NCI-H187 (cell line): ENCODE results near the gene SND1.

Experiments
- DNase-seq, 2 experiments: peaks; one replicate each; lab custom pipeline; 2025; lab: John Stamatoyannopoulos, UW

SND1 gene

DNA sequence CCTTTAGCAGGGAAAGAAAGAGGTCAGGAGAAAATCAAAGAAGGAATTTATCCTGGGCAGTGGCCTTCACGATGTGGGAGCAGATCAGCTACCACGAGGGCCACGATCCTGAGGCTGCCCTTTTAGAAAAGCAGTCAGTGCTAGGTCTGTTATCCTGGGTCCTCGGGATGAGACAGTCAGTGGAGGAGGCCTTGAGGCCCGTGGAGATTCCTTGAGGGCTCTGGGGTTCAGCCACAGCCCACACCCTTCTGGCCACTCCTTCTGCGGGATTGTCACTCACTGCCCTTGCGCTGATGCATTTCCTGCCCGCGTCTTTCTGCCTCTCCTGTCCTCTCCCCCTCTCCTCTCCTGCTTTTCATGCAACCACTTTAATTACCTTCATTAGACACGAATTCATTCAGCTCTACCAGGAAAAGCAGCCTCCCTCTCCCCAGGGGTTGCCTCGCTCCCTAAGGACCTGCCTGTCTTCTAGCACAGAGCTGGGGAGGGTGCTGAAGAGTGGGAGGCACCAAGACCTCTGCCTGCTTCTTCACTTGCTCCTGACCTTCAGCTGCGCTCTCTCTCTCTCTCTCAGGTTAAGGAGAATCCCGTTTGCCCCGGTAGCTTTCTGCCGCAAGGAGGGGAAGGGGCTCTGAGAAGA is 421.8 kb downstream of the SND1 start:
- no peak for DNase-seq

DNA sequence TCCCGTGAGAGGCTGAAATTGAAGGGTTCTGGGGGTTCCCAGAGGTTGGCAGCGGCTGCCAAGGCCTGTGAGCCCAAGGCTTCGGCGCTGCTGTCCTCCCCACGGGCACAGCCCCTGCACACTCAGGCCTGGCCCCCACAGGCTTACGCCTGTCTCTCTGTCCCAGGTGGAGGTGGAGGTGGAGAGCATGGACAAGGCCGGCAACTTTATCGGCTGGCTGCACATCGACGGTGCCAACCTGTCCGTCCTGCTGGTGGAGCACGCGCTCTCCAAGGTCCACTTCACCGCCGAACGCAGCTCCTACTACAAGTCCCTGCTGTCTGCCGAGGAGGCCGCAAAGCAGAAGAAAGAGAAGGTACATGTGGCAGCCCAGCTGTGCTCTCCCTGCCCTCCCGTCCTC is 422.3 kb downstream of the SND1 start:
- DNase-seq: no peak

- no peak for DNase-seq
These were observed 422.7 kb downstream of the SND1 start for GRCh38 chr7:128074736-128075135.

GRCh38 chr7:128075242-128076095 is 423.5 kb downstream of the SND1 start:
- no peak for DNase-seq

DNA sequence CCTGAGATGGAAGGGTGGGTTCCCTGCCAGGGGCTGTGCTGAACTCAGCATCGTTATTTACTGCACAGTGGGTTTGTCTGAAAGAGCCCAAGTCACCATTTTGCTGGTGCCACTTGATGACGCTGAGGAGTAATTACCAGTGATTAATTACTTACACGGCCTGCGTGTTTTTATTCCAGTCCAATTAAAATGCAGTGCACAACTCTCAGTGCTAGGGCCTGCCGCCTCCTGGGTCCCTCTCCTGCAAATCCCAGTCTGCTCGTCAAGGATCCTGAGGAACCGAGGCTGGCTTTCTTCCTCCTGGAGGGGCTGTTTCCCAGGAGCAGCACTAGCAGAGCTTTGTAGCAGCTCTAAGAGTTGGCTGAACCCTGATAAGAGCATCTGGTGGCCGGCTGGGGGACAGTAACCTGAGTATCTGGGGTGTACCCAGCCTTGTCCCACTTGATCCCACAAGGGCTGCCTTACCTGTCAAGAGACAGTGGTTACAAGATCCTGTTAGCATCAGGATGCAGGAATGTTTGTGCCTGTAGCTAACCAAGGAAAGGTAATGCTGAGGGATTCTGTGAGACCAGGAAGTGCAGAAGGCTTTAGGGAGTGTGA is 424.3 kb downstream of the SND1 start:
- no peak for DNase-seq

DNA sequence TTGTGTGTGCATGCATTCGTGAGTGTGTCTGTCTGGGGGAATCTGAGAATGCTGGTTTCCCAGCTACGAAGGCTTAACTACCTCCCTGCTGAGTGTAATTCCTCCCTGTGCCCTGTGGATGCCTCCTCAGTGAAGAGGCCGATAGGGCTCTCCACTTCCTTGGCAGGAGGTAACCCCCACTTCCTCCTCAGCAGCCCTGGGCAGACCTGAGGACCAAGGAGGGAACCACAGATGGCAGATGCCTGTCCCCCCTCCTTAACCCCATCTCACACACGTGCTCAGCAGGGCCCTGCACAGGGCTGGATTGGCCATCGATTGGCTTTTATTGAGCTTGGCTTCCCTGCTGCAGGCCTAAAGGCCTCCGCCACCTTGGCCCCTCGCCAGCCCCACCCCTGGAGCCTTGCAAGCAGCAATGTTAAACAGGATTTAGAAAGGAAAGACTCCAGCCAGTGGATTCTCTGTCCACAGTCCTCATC is 424.8 kb downstream of the SND1 start:
- DNase-seq: no peak

DNA sequence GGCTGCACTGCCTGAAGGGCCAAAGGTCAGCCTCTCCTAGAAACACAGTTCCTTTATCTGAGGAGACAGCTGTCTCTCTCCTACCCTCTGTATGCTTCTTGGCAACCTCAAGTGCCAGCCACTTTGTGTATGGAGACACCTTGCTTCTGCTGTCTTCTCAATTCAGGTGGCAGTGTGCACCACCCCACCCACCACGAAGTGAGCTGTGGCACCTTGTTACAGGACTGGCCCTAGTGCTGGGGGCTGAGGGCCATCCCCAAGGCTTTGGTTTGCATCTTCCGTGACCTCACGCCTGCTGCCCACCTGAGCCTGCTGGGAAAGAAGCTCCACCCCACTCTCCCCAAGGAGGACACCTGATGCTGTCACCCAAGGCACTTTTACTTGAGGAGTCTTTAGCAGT is 426.3 kb downstream of the SND1 start:
- no peak for DNase-seq

- DNase-seq: no peak
These were observed 428.2 kb downstream of the SND1 start for GRCh38 chr7:128080169-128080568.

DNA sequence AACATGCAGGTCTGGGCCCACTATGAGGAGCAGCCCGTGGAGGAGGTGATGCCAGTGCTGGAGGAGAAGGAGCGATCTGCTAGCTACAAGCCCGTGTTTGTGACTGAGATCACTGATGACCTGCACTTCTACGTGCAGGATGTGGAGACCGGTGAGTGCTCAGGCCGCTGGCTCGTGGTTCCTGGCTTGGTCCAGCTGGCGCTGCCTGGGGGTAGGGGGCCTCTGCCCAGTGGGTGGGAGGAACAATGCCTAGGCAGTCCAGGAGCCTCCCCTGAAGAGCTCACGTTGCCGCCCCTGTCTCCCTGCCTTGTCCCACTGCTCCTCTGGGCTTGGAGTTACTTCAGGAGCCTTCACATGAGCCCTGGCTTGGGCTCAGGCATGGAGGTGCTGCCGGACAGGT is 429.4 kb downstream of the SND1 start:
- DNase-seq: no peak

DNA sequence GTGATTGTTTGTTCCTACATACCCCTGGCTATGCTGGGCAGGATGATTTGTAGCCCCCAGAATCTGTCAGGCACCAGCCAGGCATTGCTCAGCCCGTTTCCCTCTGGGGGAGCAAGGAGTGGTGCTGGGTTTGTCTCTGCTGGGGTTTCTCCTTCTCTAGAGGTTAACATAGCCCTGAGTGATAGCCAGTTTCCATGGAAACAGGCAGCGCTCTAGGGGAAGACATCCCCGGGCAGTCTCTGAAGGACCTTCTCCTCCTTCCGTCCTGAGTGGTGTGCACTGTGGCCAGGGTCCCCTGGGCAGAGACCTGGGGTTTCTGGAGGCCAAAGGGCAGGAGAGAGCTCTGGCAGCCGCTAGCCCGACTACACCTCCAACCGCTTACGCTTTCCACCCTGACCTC is 429.8 kb downstream of the SND1 start:
- DNase-seq: no peak

GRCh38 chr7:128082431-128082830 is 430.4 kb downstream of the SND1 start:
- DNase-seq: no peak

DNA sequence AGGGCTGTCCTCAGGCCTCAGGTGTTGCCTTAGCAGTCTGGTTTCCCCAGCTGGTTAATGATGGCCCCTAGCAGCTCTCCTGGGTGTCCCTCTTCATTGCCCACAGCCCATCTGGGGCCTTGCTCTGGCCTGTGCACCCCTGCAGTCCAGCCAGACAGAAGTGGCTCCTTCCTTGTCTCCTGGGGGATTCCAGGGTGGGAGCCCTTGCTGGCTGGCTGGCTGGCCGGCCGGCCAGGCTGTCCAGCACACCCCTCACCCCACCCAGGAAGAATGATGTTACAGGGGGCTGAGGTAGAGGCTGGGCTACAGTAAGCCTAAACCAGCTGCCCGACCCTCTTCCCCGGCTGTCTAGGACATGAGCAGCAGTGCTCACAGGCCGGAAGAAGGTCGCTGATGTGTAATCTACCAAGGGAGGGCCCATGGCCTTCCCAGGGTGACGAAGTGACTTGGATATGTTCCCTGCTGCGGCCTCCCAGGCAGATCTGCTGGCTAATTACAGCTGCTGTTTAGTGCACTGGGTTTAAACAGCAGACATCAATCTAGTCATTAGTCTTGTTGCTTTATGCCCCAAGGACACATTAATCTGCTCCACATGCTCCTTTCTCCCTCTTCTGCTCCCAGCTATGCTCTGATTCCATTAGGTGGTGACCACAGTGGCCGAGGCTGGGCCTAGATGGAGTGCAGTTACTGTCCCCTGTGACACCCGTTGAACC is 433.1 kb downstream of the SND1 start:
- DNase-seq: no peak

DNA sequence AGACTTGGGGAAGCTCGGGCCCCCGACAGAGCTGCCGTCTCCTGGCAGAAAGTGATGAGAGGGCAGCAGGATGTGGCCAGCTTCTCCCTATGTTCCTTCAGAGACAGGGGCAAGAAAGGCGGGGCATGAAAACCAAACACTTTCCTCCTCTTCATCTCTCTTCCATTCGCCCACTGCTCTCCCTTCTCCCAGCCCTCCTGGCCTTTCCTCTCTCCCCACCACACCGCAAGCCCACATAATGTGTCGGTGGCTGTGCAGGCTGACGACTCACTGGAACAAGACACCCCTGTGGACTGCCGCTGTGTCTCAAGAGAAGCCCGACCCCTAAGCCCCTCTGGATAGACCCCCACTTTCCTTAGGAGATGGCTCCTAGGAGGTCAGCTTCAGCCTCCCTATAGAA is 438.5 kb downstream of the SND1 start:
- no peak for DNase-seq

DNA sequence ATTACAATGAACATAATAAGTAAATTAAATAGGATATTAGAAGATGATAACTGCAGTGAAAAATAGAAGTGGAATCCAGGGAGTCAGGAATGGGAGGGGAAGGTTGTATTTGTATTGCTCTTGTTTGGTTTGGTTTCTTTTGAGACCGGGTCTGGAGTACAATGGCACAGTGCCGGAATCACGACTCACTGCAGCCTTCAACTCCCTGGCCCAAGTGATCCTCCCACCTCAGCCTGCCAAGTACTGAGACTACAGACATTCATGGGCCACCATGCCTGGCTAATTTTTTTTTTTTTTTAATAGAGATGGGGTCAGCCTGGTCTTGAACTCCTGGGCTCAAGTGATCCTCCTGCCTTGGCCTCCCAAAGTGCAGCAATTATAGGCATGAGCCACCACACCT is 439.1 kb downstream of the SND1 start:
- no peak for DNase-seq

GRCh38 chr7:128092221-128092620 is 440.2 kb downstream of the SND1 start:
- no peak for DNase-seq

- DNase-seq: no peak
These were observed 441.9 kb downstream of the SND1 start for GRCh38 chr7:128093614-128094570.

DNA sequence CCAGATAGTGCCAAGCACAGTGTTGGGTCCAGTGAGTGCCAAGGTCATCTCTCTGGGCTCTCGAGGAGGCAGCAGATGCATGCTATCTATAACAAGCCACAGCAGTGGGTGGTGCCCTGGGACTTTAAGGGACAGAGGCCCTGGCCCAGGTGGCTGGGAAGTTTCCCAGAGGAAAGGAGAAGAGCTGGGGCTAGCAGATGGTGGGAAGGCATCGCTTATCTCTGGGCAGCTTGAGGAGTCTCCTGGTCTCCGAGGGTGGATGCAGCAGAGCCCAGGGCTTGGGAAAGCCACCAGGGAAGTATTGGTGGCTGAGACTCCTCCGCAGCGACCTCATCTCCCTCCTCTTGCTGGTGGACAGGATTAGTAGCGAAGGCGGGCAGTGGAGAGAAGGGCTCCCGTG is 442.7 kb downstream of the SND1 start:
- no peak for DNase-seq

DNA sequence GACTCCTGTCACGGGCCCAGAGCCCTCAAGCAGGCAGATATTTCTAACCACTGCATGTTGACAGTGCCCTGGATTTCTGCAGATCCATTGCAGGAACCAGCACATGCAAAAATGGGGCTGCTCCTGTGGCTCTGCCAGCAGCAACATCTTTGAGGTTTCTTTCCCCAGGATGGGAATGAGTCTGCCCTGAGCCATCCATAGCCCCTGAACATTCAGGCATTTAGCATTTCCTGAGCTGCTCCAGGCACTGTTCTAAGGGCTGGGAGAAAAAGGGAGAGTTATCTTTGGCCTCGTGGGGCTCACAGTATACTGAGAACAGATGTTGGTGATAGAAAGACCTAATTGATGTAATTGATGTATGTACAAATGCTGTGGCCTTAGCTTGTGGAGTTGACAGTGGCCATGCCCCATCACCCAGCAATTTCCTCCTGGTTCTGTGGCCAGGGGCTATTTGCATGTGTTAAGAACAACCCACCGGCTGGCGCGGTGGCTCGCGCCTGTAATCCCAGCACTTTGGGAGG is 445.3 kb downstream of the SND1 start:
- DNase-seq: no peak

DNA sequence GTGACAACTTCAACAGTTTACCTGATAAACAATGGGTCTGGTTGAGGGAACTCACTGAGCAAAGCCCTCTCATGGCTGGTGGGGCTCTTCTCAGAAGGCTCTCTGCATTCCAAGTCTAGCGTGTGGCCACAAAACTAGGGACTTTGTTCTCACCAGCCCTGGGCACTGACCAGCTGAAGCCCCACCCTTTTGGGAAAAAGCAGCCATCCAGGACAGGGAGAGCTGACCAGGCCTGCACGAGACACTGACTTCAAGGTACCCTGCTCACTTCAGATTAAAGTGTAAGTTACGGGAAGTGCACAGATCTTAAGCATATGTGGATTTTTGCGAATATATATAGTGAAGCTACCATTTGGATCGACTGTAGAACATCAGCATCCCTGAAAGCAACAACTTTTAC is 446.6 kb downstream of the SND1 start:
- no peak for DNase-seq

- no peak for DNase-seq
These were observed 447.2 kb downstream of the SND1 start for GRCh38 chr7:128099204-128099671.
